HG02943 (cell line): ENCODE data around the gene ERBB4.

Experiments
- ATAC-seq: cut with Tn5 transposase; IDR thresholded peaks from one replicate; pipeline ENCODE4 v1.9.1; 2021; ENCODE audit warnings: mild to moderate bottlenecking, low read depth, moderate library complexity; ENCODE audit not compliant: unreplicated experiment

Gene ERBB4

DNA sequence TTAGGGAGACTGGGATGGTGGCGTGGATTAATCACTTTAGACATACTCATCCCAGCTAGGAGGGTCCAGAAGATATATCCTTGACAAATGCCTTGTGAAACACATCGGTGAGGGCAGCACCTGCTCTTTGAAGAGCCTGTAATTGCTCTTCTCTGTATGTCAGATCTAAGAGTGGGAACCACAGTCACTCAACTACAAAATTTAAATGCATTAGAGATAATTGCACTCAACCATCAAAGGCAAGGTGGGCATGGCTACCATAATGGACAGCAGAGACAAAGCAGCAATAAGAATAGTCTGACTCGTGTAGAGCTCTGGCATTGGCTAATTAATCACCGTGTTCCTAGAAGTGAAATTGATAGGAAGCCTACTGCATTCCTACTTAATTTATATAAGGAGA, 96.8 kb downstream of the ERBB4 start:
- no peak for ATAC-seq

DNA sequence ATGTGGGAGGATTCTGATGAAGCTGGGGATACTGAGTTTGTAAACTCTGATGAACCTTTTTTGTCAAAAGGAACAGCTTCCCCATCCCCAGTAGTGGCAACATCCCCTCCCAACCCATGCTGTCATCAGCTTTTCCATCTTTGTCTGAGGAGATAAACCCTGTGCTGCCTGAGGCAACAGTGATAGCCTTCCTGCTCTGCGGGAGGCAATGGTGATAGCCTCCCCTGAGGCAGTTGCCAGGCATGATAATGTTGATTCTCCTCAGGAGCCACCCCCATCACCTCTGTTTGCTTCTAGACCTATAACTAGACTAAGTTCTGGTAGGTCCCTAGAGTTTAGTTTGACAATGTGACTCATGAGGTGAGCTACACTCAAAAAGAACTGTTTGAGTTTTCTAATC, 97.5 kb downstream of the ERBB4 start:
- no peak for ATAC-seq

DNA sequence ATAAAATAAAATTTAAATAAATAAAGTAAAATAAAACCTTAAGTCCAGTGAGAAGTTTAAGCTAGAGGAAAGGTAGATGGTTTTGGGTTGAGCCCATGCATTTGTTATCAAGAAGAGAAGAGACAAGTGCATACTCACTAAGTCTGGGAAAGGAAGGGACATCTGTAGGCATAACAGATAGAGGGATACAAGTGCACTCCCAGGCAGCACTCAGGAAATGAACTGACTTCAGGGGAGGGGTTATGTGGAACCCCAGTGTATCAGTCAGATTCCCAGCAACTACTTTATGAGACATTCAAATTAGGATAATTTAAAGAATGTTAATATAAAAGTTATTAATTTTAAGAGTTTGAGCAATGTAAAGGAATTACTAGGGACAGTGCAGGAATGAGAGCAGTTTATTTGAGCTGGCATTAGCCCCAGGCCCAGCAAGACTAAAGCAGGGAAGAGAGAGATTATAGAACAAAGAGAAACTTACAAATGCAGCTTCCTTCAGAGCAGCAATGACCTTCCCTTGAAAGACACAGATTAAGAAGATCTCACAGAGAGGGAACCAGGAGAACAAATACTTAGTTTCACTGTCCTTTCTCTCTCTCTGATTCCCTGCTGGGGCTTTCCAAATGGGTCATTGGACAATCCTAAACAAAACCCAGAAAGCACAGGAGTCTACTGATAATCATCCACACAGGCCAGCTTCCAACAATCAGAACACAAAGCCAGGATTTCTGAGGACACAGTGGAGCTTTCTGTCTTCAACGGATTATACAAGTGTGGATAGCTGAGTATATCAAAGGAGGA, 109.7 kb downstream of the ERBB4 start:
- ATAC-seq: no peak

DNA sequence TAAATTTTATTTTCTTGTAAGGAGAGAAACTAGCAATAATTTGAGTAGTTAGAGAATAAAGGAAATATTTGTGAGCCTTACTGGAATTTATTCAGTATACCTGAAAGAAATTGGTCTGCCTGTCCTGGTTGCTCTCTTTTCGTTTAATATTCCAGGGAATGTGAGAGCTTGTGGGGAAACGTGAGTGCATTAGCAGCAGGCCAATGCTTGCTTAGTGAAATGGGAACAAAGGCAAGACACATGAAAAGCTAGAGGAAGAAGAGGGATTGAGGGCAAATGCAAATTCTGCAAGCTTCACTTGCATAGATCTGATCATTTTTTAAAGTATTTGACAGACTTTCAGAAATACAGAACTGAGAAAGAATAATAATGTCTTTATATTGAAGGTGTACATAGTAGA, 111.0 kb downstream of the ERBB4 start:
- ATAC-seq: no peak

DNA sequence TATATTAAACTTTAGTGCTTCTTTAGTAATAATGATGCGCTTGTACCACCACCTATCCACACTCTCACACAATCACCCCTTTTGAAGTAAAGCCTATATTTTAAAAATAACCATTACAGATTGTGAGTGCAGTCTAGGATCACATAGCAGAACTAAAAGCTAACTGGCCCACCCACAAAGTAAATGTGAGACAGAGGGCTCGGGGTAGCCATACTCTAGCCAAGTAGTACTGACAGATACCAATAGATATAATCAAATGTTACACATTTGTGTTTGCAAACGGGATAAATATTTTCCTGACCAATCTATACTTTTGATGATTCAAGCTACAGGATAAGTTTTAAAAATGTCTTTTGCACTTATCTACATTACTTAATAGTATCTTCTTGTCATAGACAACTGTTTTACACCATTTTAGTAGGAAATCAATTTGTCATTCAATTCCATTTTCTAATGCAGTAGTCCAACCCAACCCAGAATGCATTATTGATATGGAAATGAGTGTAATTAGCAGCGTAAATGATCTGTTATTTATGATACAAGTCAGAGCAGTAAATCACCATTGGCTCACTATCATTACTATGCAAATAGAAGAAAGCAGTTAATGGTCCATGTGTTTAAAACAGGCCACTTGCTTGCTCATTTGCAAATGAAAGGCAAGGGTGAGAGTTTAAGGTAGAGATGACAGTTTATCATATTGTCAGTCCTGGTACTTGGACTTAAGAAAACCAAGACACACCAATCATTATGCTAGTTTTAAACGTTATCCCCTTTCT, 111.8 kb downstream of the ERBB4 start:
- no peak for ATAC-seq

DNA sequence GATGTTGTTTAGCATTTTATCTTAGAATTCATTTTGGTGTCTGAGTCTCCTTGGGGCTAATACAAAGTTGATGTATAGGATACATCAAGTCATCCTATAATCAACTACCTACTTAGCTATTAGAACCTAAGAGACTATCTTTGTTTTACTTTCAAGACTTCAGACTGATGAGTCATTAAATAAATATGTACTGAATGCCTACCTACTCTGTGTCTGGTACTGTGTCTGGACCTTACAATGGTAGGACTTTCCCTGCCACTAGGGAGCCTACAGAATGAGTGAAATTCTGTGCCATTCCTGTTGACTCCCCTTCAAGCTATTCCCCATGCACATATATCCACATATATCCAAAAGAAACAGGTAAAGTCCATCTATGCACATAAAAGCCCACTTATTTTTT, 114.5 kb downstream of the ERBB4 start:
- no peak for ATAC-seq

DNA sequence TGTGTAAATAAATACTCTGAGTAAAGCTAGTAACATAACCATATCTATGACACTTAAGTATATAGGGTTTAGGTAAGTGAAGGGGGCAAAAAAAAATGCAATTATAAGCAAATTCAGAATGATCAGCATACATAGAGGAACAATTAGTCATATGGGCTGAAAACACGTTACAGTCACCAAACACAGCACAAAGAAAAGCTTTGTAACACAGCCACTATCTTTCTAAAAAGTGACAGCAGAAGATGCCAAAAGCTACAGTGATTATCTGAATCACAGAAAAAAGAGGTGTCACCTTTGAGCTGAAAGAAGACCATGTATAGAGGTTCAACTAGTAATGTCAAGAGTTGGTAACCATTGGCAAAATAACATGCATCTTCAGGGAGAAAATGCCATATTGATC, 115.5 kb downstream of the ERBB4 start:
- ATAC-seq: no peak

DNA sequence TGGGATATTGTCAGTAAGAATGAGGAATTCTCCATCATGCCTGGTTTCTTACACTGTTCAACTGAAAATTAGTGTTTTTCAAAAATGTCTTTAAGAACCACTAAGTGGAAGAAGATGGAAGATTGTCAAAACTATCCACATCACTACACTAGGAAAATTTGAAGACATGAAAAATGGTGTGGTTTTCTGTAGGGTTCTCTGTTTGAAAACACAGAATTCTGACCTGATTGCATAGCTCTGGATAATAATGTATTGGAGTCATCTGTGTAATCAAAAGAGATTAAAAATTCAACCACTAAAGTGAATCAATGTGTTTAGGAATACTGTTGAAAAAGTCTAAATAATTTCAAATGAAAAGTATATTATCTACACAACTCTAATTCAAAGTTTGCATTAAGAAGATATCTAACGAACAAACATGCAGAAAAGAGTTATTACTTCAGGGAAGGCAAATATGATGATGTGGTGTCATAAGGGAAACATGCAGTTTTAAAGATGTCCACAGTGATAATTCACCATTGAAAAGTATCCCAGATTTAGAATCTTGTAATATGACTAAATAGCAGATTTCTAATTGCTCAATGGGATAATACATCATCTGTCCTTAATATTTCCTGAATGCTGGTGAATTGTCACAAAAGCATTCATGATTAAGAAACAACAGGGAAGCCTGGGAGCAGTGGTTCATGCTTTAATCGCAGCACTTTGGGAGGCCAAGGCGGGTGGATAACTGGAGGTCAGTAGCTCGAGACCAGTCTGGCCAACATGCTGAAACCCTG, 116.9 kb downstream of the ERBB4 start:
- ATAC-seq: no peak

DNA sequence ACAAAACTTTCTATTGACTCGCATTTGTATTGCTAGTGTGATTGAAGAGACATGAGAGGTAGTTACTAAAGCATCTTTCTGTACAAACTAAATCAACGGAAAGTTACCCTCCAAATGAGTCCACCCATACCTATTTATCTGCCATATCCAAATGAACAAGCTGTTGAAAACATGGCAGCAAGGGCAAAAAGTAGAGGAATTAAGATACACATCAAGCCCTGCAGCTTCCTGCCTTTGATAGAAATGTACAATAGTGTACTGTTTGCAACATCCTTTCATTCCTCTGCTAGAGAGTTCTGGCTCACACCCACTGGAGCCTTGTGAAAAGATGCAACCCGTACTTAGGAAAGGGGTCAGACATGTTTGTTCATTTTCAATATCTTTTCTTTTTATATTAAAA, 122.5 kb downstream of the ERBB4 start:
- ATAC-seq: no peak

DNA sequence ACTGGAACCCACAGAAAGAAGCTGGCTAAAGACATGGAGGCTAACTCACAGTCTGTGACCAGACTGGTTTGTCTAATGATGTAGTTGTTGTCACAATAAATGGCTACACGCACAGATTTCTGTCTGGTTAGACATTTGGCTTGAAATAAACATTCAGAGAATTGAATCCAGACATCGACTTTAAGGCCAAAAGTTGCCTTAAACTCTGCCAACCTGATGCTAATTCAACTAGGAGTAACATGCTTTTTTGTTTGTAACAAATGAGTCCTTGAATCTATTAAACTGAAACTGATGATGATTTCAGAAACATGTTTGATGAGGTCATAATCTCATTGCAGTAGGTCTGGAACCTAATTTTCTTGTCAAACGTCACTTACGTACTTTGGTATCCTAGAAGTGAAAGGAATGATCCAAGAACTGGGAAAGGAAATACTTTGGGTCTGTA, 123.8 kb downstream of the ERBB4 start:
- ATAC-seq: no peak

DNA sequence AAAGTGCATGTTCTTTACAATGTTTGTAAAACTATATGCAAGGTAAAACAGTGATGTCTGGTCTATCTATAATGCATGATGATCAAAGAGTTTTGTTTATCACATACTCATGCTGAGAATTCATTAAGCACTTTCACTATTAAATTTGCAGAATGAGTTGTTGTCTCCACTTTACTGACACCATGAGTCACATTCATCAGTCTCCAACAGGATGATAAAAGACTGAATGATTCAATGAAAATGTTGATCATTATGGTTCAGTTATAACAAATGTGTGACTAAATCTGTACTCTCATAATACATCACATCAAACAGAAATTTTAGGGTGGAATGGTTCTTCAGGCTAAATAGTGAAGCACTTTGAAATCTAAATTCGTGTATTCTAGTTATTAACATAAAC, 129.0 kb downstream of the ERBB4 start:
- no peak for ATAC-seq

DNA sequence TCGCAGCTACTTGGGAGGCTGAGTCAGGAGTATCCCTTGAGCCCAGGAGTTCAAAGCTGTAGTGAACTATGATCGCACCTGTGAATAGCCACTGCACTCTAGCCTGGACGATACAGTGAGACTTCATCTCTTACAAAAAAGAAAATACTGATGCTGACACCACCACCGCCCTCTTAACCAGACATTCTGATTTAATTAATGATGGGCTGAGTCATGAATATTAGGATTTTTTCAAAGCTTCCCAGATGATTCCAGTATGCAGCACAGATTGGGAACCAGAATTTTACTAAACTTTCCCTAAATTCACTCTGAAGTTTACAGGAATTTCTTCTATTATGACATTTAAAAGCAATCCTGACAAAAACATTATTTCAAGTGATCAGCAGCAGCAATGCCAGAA, 130.1 kb downstream of the ERBB4 start:
- no peak for ATAC-seq

DNA sequence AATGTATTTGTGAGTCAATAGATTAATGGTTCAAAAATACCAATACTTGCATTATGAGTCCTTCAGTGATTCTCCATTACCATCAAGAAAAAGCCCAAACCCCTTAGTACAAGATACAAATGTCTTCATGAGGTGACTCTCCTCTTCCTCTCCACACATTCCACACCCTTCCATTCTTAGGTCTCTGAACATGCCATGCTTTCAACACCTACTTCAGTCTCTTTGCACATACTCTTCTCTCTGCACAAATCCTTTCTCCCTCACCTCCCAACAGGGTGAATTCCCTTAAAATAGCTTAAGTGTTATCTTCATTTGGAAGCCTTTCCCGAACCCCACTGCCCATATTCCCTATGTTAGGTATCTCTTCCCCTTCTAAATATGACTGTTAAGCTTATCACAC, 131.9 kb downstream of the ERBB4 start:
- ATAC-seq: no peak

DNA sequence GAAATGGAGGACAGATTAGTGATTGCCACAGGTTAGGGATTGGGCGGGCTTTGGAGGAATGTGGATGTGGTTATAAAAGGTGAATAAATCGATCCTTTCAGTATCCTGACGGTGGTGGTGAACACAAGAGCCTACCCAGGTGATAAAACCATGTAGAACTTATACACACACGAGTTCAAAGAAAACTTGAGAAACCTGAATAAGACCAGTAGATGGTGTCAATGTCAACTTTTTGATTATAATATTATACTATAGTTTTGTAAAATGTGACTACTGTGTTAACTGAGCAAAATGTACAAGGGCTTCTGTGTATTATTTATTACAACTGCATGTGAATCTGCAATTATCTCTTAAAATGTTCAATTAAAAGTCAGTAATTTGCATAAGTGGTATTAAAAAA, 136.3 kb downstream of the ERBB4 start:
- no peak for ATAC-seq

DNA sequence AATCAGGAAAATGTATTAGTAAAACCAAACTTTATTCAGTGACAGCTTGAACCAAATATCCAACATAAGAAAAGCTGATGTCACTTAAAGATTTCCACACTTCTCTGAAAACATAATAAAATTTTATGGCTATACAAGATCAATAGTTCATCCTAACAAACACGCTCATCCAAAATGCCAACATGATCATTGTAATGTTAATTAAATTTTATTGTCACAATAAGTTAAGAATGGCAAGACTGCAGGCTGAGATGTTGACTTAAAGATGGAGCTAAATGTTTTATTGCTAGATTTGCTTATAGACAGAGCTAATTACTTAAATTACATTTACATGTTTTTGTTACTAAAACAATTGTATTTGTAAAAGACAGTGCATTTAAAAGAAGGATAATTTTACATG, 140.3 kb downstream of the ERBB4 start:
- no peak for ATAC-seq

DNA sequence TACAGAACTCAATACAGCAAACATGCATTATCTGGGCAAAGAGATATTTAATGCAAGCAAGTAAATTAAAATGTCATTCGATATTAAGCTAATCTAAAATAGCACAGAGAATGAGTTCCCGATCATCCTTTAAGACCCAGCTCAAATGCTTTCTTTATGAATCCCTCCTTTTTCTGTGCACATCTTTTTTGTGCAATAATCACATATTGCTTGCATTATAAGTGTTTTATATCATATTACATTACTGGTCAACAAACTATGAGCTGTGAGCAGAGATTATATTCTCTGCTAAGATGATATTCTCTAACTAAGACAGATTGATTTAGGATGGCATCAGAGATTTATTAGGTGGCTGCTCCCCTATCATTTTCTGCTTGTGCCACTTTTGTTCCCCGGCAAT, 146.1 kb downstream of the ERBB4 start:
- no peak for ATAC-seq

DNA sequence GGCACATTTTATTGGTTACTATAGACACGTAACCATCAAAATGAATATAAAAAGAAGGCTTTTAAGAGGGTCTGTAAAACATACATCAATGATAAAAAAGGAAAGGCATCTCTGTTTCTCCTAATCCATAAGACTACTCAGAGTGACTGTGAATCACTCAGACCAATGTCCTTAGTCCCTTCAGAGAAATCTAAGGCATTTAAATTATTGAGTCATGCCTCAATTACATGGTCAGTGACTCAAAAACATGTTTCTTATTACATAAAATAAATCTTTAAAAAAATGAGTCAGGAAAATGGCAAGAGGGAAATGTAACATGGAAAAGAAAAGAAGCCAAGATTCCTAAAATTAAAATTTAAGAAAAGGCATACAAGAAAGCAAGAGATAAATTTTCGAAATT, 146.6 kb downstream of the ERBB4 start:
- no peak for ATAC-seq

DNA sequence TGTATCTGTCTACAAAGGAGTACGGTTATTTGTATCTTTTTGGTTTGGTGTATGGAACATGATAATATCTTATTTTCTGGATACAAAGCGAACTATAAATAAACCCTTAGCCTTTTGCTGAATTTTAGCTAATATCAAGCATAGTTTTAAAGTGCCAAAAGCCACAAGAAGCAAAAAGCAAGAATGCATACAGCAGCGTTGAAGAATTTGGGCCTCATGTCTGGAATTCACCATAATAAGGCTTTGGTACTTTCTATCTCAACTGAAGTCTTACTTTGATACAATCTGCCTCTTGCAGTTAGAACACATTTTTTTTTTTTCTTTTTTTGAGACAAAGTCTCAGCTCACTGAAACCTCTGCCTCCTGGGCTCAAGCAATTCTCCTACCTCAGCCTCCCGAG, 151.5 kb downstream of the ERBB4 start:
- ATAC-seq: no peak

DNA sequence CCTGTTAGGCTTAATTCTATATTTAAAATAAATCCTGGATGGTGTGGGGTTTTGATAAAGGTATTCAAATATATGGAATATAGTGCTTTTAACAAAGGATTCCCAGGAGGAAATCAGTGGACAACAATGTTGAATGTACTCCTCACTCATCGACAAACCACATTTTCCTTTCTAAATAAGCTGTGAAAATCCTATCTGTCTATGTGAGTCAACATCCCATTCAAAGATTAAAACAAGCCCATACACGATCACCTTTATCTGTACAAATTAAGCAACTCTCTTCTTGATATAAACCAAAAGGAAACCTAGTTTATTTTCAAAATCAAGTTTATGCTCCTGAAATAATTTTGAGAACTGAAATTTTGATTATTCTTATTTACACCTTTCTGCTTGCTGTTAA, 153.4 kb downstream of the ERBB4 start:
- ATAC-seq: no peak

DNA sequence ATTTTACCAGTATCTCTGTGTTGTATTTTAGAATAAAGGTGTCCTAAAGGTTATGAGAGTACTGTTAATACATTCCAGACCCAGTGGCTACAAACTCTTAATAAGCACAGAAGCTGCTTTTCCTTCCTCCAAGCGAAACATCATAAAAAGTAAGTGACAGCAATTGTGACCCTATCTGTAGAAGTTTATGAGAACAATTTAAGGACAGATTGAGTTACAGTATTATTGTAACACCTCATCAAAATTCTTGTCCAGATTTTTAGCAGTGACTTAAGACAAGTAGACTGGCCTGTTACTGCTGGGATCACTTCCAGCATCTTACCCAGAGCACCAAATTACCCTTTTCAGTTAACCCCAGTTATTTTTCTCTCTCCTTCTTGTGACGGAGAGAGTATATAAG, 154.6 kb downstream of the ERBB4 start:
- no peak for ATAC-seq

DNA sequence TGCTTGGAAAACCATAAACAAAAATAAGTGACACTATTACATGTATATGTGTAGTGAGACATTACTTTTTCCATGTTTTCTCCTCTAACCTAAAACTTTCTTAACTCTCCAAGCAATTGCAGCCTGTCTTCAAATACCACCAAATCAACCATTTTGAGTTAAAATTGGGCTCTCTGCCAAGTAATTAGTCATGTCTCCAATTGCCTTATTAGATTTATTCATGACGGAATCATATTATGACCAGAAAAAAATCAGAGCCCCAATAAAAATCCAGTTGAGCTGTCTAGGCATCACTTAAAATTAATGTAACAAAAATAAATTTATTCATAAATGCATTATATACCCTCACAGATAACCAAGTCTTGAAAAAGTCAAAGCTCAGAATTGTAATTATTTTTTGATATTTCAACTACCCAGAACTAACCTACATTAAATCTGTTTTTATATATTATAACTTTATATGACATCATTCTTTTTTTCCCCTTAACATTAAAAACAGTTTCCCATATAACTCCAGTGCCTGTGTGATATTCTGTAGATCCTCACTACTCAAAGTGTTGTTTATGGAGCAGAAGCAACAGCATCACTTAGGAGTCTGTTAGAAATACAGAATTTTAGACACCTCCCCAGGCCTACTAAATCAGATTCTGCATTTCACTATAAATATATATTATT, 157.0 kb downstream of the ERBB4 start:
- no peak for ATAC-seq
